HepG2 (cell line): ENCODE measurements around the gene PRR14. TPM values are rescaled to one million over a fixed set of nuclear protein-coding genes. Genes with fewer than 3 reads are reported as not detected.

Experiments
- EED ChIP-seq: sonication (generic); formaldehyde crosslinking; IDR thresholded peaks from 2 replicates; pipeline ENCODE4 v1.5.0; 2020; ENCODE audit warnings: mild to moderate bottlenecking, missing genetic modification reagents
- EHMT2 ChIP-seq: fragments of 200-600 bp; sonication (generic); IDR thresholded peaks from 2 replicates; pipeline ENCODE4 v1.7.0; 2017; ENCODE audit warnings: antibody characterized with exemption, low read depth, low read length, borderline replicate concordance
- HIVEP1 ChIP-seq: sonication (generic); formaldehyde crosslinking; IDR thresholded peaks from 2 replicates; pipeline ENCODE4 v1.4.0; 2020; ENCODE audit warnings: mild to moderate bottlenecking, missing genetic modification reagents
- HOXA7 ChIP-seq: sonication (generic); formaldehyde crosslinking; IDR thresholded peaks from 2 replicates; pipeline ENCODE4 v1.8.1; 2022; ENCODE audit warnings: mild to moderate bottlenecking, missing genetic modification reagents, moderate library complexity
- MED13 ChIP-seq: sonication (generic); formaldehyde crosslinking; IDR thresholded peaks from 2 replicates; pipeline ENCODE4 v1.5.0; 2020; ENCODE audit warnings: missing genetic modification reagents
- RAD21 ChIP-seq: fragments of 450-650 bp; formaldehyde crosslinking; IDR thresholded peaks from 2 replicates; pipeline ENCODE4 v1.5.0; 2020; ENCODE audit warnings: mild to moderate bottlenecking
- TMF1 ChIP-seq: sonication (generic); formaldehyde crosslinking; IDR thresholded peaks from 2 replicates; pipeline ENCODE4 v1.8.1; 2022; ENCODE audit warnings: low read depth, missing genetic modification reagents
- U2AF2 ChIP-seq: fragments of 200-400 bp; formaldehyde crosslinking; IDR thresholded peaks from 2 replicates; pipeline ENCODE4 v1.6.1; 2017; ENCODE audit warnings: low read depth, mild to moderate bottlenecking, low read length
- XRCC5 ChIP-seq: fragments of 200-400 bp; formaldehyde crosslinking; optimal IDR thresholded peaks from 2 replicates; pipeline ENCODE3; 2017; ENCODE audit warnings: mild to moderate bottlenecking, low read length
- ZBTB7A ChIP-seq: sonication (generic); formaldehyde crosslinking; IDR thresholded peaks from 2 replicates; pipeline ENCODE4 v1.8.0; 2022; ENCODE audit warnings: mild to moderate bottlenecking, missing genetic modification reagents
- ZNF121 ChIP-seq: sonication (generic); formaldehyde crosslinking; IDR thresholded peaks from 2 replicates; pipeline ENCODE4 v1.5.0; 2020; ENCODE audit warnings: mild to moderate bottlenecking, missing genetic modification reagents
- ZNF557 ChIP-seq: sonication (generic); formaldehyde crosslinking; IDR thresholded peaks from 2 replicates; pipeline ENCODE4 v1.4.0; 2020; ENCODE audit warnings: missing genetic modification reagents
- ZNF589 ChIP-seq: sonication (generic); formaldehyde crosslinking; conservative IDR thresholded peaks from 2 replicates; pipeline ENCODE4 v1.8.0; 2022; ENCODE audit warnings: mild to moderate bottlenecking, moderate library complexity, missing genetic modification reagents
- ZNF720 ChIP-seq: sonication (generic); formaldehyde crosslinking; IDR thresholded peaks from 2 replicates; pipeline ENCODE4 v1.4.0; 2020; ENCODE audit warnings: missing genetic modification reagents
- ZNF777 ChIP-seq: sonication (generic); formaldehyde crosslinking; IDR thresholded peaks from 2 replicates; pipeline ENCODE4 v1.4.0; 2020; ENCODE audit warnings: missing genetic modification reagents
- polyA plus RNA-seq, 8 experiments: library from polyadenylated mRNA; depleted of rRNA in 3 of 8; stranded (reverse) in 7 of 8; unstranded in 1 of 8; fragments of >200 nt; fragmentation: Illumina TruSeq in 4 of 8; extraction: Trizol in 4 of 8; gene quantifications; 2 replicates each; pipeline versions ENCODE4 v1.2.1 to v1.2.3, GENCODE V29; 2011 to 2016; ENCODE audit warnings: low read depth in 4 of 8, missing spikeins in 1 of 8, mixed read lengths in 1 of 8; ENCODE audit not compliant: insufficient read depth in 1 of 8
- total RNA-seq, 5 experiments: library from RNA; depleted of rRNA; stranded (reverse); fragments of >200 nt; fragmentation: Illumina TruSeq; extraction: Trizol; gene quantifications; 2 replicates each; pipeline ENCODE4 v1.2.3, GENCODE V29; 2016; ENCODE audit warnings: low read depth in 1 of 5
- TF ChIP-seq, protein P1 (sequence below): sonication (generic); formaldehyde crosslinking; IDR thresholded peaks from 2 replicates; pipeline ENCODE4 v1.4.0; 2020; ENCODE audit warnings: missing genetic modification reagents, mild to moderate bottlenecking, borderline replicate concordance
- TF ChIP-seq, protein P2 (sequence below): sonication (generic); formaldehyde crosslinking; IDR thresholded peaks from 2 replicates; pipeline ENCODE4 v1.4.0; 2020; ENCODE audit warnings: mild to moderate bottlenecking, missing genetic modification reagents
- TF ChIP-seq, protein P3 (sequence below): sonication (generic); formaldehyde crosslinking; IDR thresholded peaks from 2 replicates; pipeline ENCODE4 v1.4.0; 2020; ENCODE audit warnings: missing genetic modification reagents, borderline replicate concordance
- TF ChIP-seq, protein P4 (sequence below): sonication (generic); formaldehyde crosslinking; IDR thresholded peaks from 2 replicates; pipeline ENCODE4 v1.4.0; 2020; ENCODE audit warnings: mild to moderate bottlenecking, missing genetic modification reagents, borderline replicate concordance

PRR14 gene
- total and polyA plus RNA-seq, 2 of the 13 experiments (the other 11 are each of a cell fraction or from before 2014, with no cell fraction given), result 8.4 to 11.0 TPM

DNA sequence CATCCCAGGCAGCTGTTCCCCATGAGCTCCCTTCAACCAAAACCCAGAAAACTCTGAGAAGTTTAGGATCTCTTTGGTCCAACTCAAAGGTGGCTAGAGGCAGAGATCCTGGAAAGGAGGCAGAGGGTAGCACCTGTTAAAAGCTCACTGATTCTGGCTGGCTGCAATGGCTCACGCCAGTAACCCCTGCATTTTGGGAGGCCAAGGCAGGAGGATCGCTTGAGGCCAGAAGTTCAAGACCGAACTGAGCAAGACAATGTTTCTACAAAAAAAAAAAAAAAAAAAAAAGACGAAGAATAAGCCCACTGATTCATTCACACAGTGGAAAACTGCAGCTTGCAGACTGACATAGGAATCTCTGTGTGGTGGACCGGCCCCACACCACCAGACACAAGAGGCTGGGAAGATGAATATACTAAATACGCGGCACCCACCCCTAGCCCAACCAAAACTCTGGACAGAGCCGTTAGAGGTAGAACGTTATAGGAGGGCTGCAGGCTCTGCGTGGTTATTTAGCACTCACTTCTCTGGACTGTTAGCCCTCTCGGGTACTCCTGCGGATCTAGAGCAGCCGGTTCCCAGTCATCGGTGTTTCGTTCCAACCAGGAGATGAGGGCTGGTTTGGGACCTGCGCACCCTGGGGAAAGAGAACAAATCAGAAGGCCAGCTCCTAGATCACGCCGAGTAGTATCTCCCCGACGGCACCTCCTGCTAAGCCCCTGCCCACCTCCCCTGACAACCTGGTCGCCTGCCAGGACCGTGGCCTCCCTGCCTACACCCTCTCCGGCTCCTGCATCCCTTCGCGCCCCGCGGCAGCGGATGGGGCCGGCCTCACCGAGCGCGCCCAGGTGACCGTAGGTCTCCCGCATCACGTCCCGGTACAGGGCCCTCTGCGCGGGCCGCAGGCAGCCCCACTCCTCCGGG lies 41.5 kb upstream of the PRR14 start (continued):
- TF ChIP-seq, protein P1, sequence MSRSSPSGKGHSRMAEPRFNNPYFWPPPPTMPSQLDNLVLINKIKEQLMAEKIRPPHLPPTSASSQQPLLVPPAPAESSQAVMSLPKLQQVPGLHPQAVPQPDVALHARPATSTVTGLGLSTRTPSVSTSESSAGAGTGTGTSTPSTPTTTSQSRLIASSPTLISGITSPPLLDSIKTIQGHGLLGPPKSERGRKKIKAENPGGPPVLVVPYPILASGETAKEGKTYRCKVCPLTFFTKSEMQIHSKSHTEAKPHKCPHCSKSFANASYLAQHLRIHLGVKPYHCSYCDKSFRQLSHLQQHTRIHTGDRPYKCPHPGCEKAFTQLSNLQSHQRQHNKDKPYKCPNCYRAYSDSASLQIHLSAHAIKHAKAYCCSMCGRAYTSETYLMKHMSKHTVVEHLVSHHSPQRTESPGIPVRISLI (CRISPR knock-in tag), result no peak
- TF ChIP-seq, protein P2, sequence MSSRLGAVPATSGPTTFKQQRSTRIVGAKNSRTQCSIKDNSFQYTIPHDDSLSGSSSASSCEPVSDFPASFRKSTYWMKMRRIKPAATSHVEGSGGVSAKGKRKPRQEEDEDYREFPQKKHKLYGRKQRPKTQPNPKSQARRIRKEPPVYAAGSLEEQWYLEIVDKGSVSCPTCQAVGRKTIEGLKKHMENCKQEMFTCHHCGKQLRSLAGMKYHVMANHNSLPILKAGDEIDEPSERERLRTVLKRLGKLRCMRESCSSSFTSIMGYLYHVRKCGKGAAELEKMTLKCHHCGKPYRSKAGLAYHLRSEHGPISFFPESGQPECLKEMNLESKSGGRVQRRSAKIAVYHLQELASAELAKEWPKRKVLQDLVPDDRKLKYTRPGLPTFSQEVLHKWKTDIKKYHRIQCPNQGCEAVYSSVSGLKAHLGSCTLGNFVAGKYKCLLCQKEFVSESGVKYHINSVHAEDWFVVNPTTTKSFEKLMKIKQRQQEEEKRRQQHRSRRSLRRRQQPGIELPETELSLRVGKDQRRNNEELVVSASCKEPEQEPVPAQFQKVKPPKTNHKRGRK (CRISPR knock-in tag), result no peak
- TF ChIP-seq ZNF121 (CRISPR knock-in tag) (no peak; the same call in 1 of the 2 replicates), ZBTB7A (CRISPR knock-in tag) (no peak), EHMT2 (no peak), HIVEP1 (no peak; the same call in 1 of the 2 replicates), U2AF2 (no peak), ZNF557 (CRISPR knock-in tag) (no peak), RAD21 (CRISPR knock-in tag) (no peak), ZNF777 (CRISPR knock-in tag) (no peak), TMF1 (CRISPR knock-in tag) (no peak), ZNF589 (CRISPR knock-in tag) (peak; percentile 32; the same call in 1 of the 2 replicates), EED (CRISPR knock-in tag) (no peak), MED13 (CRISPR knock-in tag) (peak; percentile 10; the same call in 1 of the 2 replicates), XRCC5 (peak; percentile 7), HOXA7 (no peak), ZNF720 (CRISPR knock-in tag) (no peak)
- TF ChIP-seq, protein P3, sequence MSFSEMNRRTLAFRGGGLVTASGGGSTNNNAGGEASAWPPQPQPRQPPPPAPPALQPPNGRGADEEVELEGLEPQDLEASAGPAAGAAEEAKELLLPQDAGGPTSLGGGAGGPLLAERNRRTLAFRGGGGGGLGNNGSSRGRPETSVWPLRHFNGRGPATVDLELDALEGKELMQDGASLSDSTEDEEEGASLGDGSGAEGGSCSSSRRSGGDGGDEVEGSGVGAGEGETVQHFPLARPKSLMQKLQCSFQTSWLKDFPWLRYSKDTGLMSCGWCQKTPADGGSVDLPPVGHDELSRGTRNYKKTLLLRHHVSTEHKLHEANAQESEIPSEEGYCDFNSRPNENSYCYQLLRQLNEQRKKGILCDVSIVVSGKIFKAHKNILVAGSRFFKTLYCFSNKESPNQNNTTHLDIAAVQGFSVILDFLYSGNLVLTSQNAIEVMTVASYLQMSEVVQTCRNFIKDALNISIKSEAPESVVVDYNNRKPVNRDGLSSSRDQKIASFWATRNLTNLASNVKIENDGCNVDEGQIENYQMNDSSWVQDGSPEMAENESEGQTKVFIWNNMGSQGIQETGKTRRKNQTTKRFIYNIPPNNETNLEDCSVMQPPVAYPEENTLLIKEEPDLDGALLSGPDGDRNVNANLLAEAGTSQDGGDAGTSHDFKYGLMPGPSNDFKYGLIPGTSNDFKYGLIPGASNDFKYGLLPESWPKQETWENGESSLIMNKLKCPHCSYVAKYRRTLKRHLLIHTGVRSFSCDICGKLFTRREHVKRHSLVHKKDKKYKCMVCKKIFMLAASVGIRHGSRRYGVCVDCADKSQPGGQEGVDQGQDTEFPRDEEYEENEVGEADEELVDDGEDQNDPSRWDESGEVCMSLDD, result no peak
- TF ChIP-seq, protein P4, sequence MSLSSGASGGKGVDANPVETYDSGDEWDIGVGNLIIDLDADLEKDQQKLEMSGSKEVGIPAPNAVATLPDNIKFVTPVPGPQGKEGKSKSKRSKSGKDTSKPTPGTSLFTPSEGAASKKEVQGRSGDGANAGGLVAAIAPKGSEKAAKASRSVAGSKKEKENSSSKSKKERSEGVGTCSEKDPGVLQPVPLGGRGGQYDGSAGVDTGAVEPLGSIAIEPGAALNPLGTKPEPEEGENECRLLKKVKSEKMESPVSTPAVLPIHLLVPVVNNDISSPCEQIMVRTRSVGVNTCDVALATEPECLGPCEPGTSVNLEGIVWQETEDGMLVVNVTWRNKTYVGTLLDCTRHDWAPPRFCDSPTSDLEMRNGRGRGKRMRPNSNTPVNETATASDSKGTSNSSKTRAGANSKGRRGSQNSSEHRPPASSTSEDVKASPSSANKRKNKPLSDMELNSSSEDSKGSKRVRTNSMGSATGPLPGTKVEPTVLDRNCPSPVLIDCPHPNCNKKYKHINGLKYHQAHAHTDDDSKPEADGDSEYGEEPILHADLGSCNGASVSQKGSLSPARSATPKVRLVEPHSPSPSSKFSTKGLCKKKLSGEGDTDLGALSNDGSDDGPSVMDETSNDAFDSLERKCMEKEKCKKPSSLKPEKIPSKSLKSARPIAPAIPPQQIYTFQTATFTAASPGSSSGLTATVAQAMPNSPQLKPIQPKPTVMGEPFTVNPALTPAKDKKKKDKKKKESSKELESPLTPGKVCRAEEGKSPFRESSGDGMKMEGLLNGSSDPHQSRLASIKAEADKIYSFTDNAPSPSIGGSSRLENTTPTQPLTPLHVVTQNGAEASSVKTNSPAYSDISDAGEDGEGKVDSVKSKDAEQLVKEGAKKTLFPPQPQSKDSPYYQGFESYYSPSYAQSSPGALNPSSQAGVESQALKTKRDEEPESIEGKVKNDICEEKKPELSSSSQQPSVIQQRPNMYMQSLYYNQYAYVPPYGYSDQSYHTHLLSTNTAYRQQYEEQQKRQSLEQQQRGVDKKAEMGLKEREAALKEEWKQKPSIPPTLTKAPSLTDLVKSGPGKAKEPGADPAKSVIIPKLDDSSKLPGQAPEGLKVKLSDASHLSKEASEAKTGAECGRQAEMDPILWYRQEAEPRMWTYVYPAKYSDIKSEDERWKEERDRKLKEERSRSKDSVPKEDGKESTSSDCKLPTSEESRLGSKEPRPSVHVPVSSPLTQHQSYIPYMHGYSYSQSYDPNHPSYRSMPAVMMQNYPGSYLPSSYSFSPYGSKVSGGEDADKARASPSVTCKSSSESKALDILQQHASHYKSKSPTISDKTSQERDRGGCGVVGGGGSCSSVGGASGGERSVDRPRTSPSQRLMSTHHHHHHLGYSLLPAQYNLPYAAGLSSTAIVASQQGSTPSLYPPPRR, result peak; percentile 23; the same call in 1 of the 2 replicates
